GM12875 (cell line): ENCODE results near the gene ZDHHC14.

ENCODE experiments used
- H3K4me3 ChIP-seq: one replicate; pipeline ENCODE4 v1.5.1; 2011; ENCODE audit warnings: low read depth, low read length, control low read depth
- TF ChIP-seq, protein P1 (sequence below): IDR thresholded peaks from 2 replicates; pipeline ENCODE4 v1.5.1; 2011; ENCODE audit warnings: low read depth, mild to moderate bottlenecking, control low read depth, inconsistent platforms, low read length, moderate library complexity, borderline replicate concordance; ENCODE audit not compliant: insufficient read depth

Gene ZDHHC14

DNA sequence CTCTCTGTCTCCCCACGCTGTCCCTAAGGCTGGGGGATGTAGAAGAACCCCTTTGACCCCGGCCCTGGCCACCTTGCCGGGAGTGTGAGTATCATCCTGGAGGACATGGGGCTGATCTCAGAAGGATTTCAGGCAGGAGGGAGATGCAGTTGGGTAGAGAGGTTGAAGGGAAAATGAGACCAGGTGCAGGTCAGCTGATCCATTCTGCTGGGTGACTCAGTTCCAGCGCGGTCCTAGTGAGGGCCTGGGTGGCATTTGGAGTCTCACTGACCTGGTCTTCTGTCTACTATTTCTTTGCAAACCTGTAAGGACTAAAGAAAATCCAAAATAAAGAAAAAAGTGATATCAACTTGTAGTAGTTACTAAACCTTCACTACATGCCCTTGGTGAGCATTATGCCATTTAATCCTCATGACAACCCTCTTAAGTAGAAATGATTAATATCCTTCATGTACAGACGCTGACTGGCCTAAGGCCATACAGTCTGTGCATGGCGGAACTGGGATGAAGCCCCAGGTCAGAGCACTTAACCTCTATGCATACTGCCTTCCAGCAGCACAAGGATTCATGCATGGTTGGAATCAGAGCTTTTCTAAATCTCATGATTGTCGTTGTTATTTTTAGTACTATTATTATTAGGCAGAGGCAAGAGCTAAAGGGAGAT lies 106.3 kb downstream of the ZDHHC14 start:
- no peak overlapping the region for H3K4me3 ChIP-seq

DNA sequence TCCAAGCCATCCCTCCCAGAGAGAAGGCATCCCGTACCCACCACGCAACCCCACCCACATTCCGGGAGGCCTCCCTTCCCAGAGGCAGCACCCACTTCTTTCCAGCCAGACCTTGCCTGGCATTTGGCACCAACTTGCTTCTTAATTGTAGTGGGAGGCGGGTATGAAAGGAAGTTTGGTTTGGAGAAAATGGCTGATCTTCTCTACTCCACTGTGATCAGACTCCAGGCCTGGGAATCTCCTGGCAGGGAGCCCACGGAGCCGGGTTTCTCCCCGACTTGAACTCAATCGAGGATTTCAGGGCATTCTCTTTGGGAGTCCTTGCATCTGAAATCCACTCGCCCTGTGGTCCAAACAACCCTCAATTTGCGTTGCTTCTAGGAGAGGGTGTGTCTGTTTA lies 107.1 kb downstream of the ZDHHC14 start:
- no peak overlapping the region for H3K4me3 ChIP-seq
- TF ChIP-seq, protein P1, sequence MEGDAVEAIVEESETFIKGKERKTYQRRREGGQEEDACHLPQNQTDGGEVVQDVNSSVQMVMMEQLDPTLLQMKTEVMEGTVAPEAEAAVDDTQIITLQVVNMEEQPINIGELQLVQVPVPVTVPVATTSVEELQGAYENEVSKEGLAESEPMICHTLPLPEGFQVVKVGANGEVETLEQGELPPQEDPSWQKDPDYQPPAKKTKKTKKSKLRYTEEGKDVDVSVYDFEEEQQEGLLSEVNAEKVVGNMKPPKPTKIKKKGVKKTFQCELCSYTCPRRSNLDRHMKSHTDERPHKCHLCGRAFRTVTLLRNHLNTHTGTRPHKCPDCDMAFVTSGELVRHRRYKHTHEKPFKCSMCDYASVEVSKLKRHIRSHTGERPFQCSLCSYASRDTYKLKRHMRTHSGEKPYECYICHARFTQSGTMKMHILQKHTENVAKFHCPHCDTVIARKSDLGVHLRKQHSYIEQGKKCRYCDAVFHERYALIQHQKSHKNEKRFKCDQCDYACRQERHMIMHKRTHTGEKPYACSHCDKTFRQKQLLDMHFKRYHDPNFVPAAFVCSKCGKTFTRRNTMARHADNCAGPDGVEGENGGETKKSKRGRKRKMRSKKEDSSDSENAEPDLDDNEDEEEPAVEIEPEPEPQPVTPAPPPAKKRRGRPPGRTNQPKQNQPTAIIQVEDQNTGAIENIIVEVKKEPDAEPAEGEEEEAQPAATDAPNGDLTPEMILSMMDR, result no peak

More for the DNA sequence above, 106.3 kb downstream of the ZDHHC14 start:
- TF ChIP-seq, protein P1, result no peak

DNA sequence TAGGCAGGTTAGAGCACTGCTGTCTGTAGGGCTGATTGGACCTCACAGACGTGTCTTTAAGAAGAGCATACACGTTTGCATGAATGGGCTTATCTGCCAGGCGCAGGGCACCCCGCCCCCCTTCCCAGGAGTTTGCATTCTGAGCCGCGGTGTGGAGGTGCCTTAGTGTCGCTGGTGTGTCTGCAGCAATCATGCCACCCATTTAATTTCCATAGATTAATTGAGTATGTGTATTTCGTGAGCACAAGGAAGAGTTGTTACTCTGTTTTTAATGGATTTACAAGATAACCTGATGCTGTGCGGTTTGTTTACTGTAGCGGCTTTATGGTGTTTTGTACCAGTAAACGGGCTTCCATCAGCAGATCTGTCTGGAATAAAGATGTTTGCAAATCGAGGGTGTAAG lies 107.7 kb downstream of the ZDHHC14 start:
- H3K4me3 ChIP-seq, result no peak overlapping the region
- TF ChIP-seq, protein P1, result no peak

DNA sequence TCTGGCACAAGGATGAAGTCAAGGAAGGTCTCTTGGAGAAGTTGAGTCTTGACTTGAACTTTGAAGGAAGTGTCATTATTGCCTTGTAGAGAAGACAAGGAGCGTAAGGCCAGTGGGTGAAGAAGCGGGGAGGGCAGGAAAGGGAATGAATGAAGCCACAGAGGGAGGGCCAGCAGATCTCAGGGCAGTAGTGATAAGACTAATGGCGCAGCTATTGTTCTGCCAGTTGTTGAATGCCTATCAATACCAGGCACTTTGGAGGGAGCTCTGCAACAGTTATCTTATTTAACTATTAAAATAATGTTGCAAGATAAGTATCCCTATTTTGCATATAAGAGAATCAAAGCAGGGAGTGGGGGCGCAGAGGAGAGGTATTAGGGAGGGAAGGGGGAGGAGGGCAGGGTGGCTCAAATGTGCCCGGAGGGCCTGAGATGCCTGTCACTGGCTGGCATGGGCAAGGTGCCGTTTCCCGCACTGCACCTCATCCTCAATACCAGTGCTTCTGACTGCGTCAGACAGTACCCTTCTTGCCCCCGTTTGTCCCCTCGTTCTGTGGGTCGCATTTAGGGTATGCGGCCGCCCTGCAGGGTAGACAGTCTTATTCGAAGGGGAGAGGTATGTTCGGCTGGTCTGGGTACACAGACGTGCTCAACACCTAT lies 109.8 kb downstream of the ZDHHC14 start:
- TF ChIP-seq, protein P1, result no peak
- H3K4me3 ChIP-seq, result no peak overlapping the region

DNA sequence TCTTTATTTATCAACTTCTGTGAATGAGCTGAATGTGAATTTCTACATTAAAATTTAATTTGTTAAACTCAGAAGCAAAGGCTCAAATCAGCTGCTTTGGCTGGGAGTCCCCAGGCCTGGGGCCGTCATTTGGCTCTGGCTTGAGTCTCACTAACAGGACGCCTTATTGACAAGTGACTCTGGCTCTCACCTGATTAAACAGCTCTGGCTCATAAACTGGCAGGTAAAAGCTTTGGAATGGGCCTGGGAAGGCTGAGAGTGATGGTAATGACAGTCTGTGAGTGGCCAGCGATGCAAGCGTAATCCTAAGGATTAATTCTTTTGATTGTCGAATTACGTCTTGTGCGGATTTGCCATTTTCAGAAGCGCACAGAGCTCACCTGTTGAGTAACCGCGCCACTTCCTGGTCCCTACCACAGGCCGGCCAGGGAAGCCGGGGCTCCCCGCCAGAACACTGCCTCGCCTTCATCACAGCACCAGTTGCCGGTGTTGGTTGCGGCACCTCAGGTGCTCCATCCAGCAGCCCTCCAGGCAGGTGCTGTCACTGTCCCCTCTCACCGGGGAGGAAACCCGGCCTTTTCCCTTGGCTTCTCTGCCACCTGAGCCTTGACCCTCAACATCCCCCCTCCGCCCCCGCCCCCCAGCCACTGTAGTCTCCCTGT lies 110.7 kb downstream of the ZDHHC14 start:
- TF ChIP-seq, protein P1, result no peak

DNA sequence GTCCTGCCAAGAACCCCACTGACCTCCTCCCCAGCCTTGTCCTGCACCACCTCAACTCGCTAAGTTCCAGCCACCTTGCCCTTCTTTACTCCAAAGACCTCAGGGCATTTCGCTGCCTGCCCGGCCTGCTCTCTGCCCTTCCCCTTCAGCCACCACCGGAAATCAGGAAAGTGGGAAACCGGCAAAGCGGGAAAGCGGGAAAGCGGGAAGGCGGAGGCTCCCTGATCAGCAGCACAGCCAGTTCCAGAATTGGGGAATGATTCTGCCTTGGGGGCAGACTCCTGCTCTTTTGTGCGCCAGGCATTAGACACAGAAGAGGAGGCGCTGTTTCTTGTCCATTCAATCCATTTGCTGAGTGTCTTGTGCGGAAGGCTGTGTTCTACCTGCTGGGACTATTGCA lies 111.3 kb downstream of the ZDHHC14 start:
- TF ChIP-seq, protein P1, result no peak

More for the DNA sequence above, 110.7 kb downstream of the ZDHHC14 start:
- no peak overlapping the region for H3K4me3 ChIP-seq

More for the DNA sequence above, 111.3 kb downstream of the ZDHHC14 start:
- H3K4me3 ChIP-seq, result no peak overlapping the region
